ENCODE results near the gene BCHE. TPM values are rescaled to one million over a fixed set of nuclear protein-coding genes. Genes with fewer than 3 reads are reported as not detected.

BCHE gene
- total RNA-seq, 1 experiment from 2014 or later: not detected

- Mint-ChIP-seq H3K4me3 (ENCODE audit: unreplicated experiment) (no peak overlapping the region), H3K27me3 (ENCODE audit: insufficient read depth, unreplicated experiment) (no peaks in the 10 kb centered on the region), H3K27ac (ENCODE audit: unreplicated experiment) (no peak overlapping the region), H3K36me3 (ENCODE audit: insufficient read depth, unreplicated experiment) (no peaks in the 10 kb centered on the region), H3K9me3 (ENCODE audit: unreplicated experiment) (no peaks in the 10 kb centered on the region), H3K4me1 (ENCODE audit: low read depth, unreplicated experiment) (no peaks in the 10 kb centered on the region)
- Histone ChIP-seq H3K36me3 (ENCODE audit: control insufficient read depth, insufficient read depth, low read length) (no peaks in the 10 kb centered on the region), H3K9me3 (no peaks in the 10 kb centered on the region), H3K4me1 (no peaks in the 10 kb centered on the region), H3K27me3 (replicated peaks; ENCODE audit: control insufficient read depth, insufficient read depth, low read length) (no peaks in the 10 kb centered on the region), H3K4me3 (ENCODE audit: low read depth, low read length) (no peak overlapping the region)
- ChIA-PET CTCF (no interaction called here), POLR2A (no interaction called here)
- no peak for TF ChIP-seq CTCF (IDR thresholded peaks at IDR 0.05; ENCODE audit: insufficient read depth in 1 of 2, low read depth in 1 of 2, low read length in 1 of 2, severe bottlenecking in 1 of 2, unreplicated experiment in 1 of 2)
- intact Hi-C loops (cut with micrococcal nuclease; ENCODE audit: unreplicated experiment): no loop called here
- BruUV-seq (replicated peaks): no TSS peak
- no peak for DNase-seq
These were observed 36.3 kb downstream of the BCHE start for GRCh38 chr3:165800970-165801369.

- no TSS peak for BruUV-seq (replicated peaks)
- no peaks in the 10 kb centered on the region for H3K9me3 Mint-ChIP-seq (ENCODE audit: unreplicated experiment)
- ChIA-PET CTCF (no interaction called here), POLR2A (no interaction called here)
- no peaks in the 10 kb centered on the region for H3K4me1 Mint-ChIP-seq (ENCODE audit: low read depth, unreplicated experiment)
- Histone ChIP-seq H3K4me3 (ENCODE audit: low read depth, low read length) (no peak overlapping the region), H3K4me1 (no peaks in the 10 kb centered on the region), H3K9me3 (no peaks in the 10 kb centered on the region), H3K27me3 (replicated peaks; ENCODE audit: control insufficient read depth, insufficient read depth, low read length) (no peaks in the 10 kb centered on the region), H3K36me3 (ENCODE audit: control insufficient read depth, insufficient read depth, low read length) (no peaks in the 10 kb centered on the region)
- no peaks in the 10 kb centered on the region for H3K27me3 Mint-ChIP-seq (ENCODE audit: insufficient read depth, unreplicated experiment)
- no peak for TF ChIP-seq CTCF (IDR thresholded peaks at IDR 0.05; ENCODE audit: insufficient read depth in 1 of 2, low read depth in 1 of 2, low read length in 1 of 2, severe bottlenecking in 1 of 2, unreplicated experiment in 1 of 2)
- H3K36me3 Mint-ChIP-seq (ENCODE audit: insufficient read depth, unreplicated experiment): no peaks in the 10 kb centered on the region
- no peak overlapping the region for H3K4me3 Mint-ChIP-seq (ENCODE audit: unreplicated experiment)
- H3K27ac Mint-ChIP-seq (ENCODE audit: unreplicated experiment): no peak overlapping the region
- intact Hi-C loops (cut with micrococcal nuclease; ENCODE audit: unreplicated experiment): no loop called here
- no peak for DNase-seq
These were observed 38.2 kb downstream of the BCHE start for GRCh38 chr3:165799026-165799425.

GRCh38 chr3:165797551-165797950, 39.7 kb downstream of the BCHE start:
- ChIA-PET CTCF (no interaction called here), POLR2A (no interaction called here)
- DNase-seq: no peak
- no peaks in the 10 kb centered on the region for H3K36me3 ChIP-seq (ENCODE audit: control insufficient read depth, insufficient read depth, low read length)
- Mint-ChIP-seq H3K27ac (ENCODE audit: unreplicated experiment) (no peak overlapping the region), H3K27me3 (ENCODE audit: insufficient read depth, unreplicated experiment) (no peaks in the 10 kb centered on the region), H3K4me3 (ENCODE audit: unreplicated experiment) (no peak overlapping the region), H3K36me3 (ENCODE audit: insufficient read depth, unreplicated experiment) (no peaks in the 10 kb centered on the region), H3K4me1 (ENCODE audit: low read depth, unreplicated experiment) (no peaks in the 10 kb centered on the region), H3K9me3 (ENCODE audit: unreplicated experiment) (no peaks in the 10 kb centered on the region)
- H3K27me3 ChIP-seq (replicated peaks; ENCODE audit: control insufficient read depth, insufficient read depth, low read length): no peaks in the 10 kb centered on the region
- no peak for TF ChIP-seq CTCF (IDR thresholded peaks at IDR 0.05; ENCODE audit: insufficient read depth in 1 of 2, low read depth in 1 of 2, low read length in 1 of 2, severe bottlenecking in 1 of 2, unreplicated experiment in 1 of 2)
- H3K4me3 ChIP-seq (ENCODE audit: low read depth, low read length): no peak overlapping the region
- no TSS peak for BruUV-seq (replicated peaks)
- H3K4me1 ChIP-seq: no peaks in the 10 kb centered on the region
- intact Hi-C loops (cut with micrococcal nuclease; ENCODE audit: unreplicated experiment): no loop called here
- no peaks in the 10 kb centered on the region for H3K9me3 ChIP-seq
